Endothelial cell of umbilical vein (primary cell): ENCODE results near the gene SP6. TPM values are rescaled to one million over a fixed set of nuclear protein-coding genes. Genes with fewer than 3 reads are reported as not detected.

Experiments used
- BruUV-seq: library from RNA; stranded (reverse); fragments of 400-500 nt; replicated peaks from 2 replicates; lab custom pipeline; 2021; lab: Mats Ljungman, UMichigan
- CTCF ChIA-PET: fragments of 300-600, 350-600 bp; sonication (Branson Sonifier 250); formaldehyde crosslinking; loops from one replicate; lab custom pipeline; 2021; ENCODE audit warnings: antibody characterized with exemption, inconsistent platforms; lab: Charles Lee
- POLR2A ChIA-PET: fragments of 300-600, 350-600 bp; sonication (Branson Sonifier 250); formaldehyde crosslinking; loops from one replicate; lab custom pipeline; 2021; ENCODE audit warnings: antibody characterized with exemption, inconsistent platforms; lab: Charles Lee
- DNase-seq: peaks from one replicate; pipeline ENCODE4 v3.0.0-alpha.2; 2011; ENCODE audit warnings: low read depth, low spot score
- FAIRE-seq: peaks from 2 replicates; lab custom pipeline; 2011; peaks lifted over from hg19 to GRCh38; lab: Jason Lieb, UNC
- H2AFZ ChIP-seq: 2 replicates; pipeline ENCODE4 v1.6.0; 2012; ENCODE audit warnings: low read depth, low read length, control low read depth, inconsistent platforms
- H3K27ac ChIP-seq: 2 replicates; pipeline ENCODE4 v1.5.1; 2011; ENCODE audit warnings: low read depth, mild to moderate bottlenecking, control low read depth, low read length, moderate library complexity; ENCODE audit not compliant: insufficient read depth
- H3K27me3 ChIP-seq, 2 experiments: 2 replicates each; pipeline versions ENCODE4 v1.6.0 to v1.6.1; 2011; ENCODE audit warnings: low read length in 2 of 2, mixed read lengths in 1 of 2; ENCODE audit not compliant: control insufficient read depth in 2 of 2, insufficient read depth in 2 of 2
- H3K36me3 ChIP-seq, 2 experiments: 2 replicates in 1 of 2; 3 replicates in 1 of 2; pipeline ENCODE4 v1.5.1; 2011; ENCODE audit warnings: low read length in 2 of 2, mild to moderate bottlenecking in 1 of 2, moderate library complexity in 1 of 2; ENCODE audit not compliant: control insufficient read depth in 2 of 2, insufficient read depth in 2 of 2; ENCODE audit errors: extremely low read depth in 1 of 2
- H3K4me1 ChIP-seq: 3 replicates; pipeline ENCODE4 v1.5.1; 2011; ENCODE audit warnings: mild to moderate bottlenecking, low read length; ENCODE audit not compliant: control insufficient read depth, insufficient read depth; ENCODE audit errors: extremely low read depth
- H3K4me2 ChIP-seq: 2 replicates; pipeline ENCODE4 v1.6.1; 2011; ENCODE audit warnings: low read length, control low read depth, mixed read lengths; ENCODE audit not compliant: insufficient read depth
- H3K4me3 ChIP-seq, 3 experiments: fragments of 200-600 bp in 1 of 3; sonication (generic), shearing (Covaris generic) in 1 of 3; replicated peaks in 1 of 3; 2 replicates each; pipeline ENCODE4 v1.5.1; 2011 to 2016; ENCODE audit warnings: control low read depth in 3 of 3, low read length in 3 of 3, mild to moderate bottlenecking in 2 of 3, inconsistent platforms in 1 of 3, low read depth in 1 of 3, moderate library complexity in 1 of 3; ENCODE audit not compliant: insufficient read depth in 1 of 3
- H3K79me2 ChIP-seq: 2 replicates; pipeline ENCODE4 v1.6.0; 2012; ENCODE audit warnings: low read length, inconsistent platforms; ENCODE audit not compliant: control insufficient read depth, insufficient read depth
- H3K9ac ChIP-seq: replicated peaks from 2 replicates; pipeline ENCODE3; 2011; ENCODE audit warnings: low read length, control low read depth; ENCODE audit not compliant: insufficient read depth; ENCODE audit errors: extremely low read depth
- H3K9me1 ChIP-seq: replicated peaks from 3 replicates; pipeline ENCODE4 v1.6.0; 2011; ENCODE audit warnings: mild to moderate bottlenecking, low read length; ENCODE audit not compliant: control insufficient read depth, insufficient read depth; ENCODE audit errors: extremely low read depth
- H3K9me3 ChIP-seq: replicated peaks from 2 replicates; pipeline ENCODE4 v1.5.1; 2012; ENCODE audit warnings: low read length, inconsistent platforms; ENCODE audit not compliant: control insufficient read depth, insufficient read depth
- H4K20me1 ChIP-seq: replicated peaks from 2 replicates; pipeline ENCODE3; 2011; ENCODE audit warnings: mild to moderate bottlenecking, low read length; ENCODE audit not compliant: control insufficient read depth, insufficient read depth; ENCODE audit errors: extremely low read depth
- CTCF ChIP-seq, 2 donors: IDR thresholded peaks; 1 replicate in 1 of 2; 2 replicates in 1 of 2; pipeline ENCODE4 v1.5.1; 2011; ENCODE audit warnings: low read length in 2 of 2, mild to moderate bottlenecking in 2 of 2, moderate library complexity in 2 of 2, control low read depth in 1 of 2, inconsistent platforms in 1 of 2, low read depth in 1 of 2; ENCODE audit not compliant: insufficient read depth in 1 of 2; ENCODE audit errors: extremely low read depth in 1 of 2
- EZH2 ChIP-seq: IDR thresholded peaks from 2 replicates; pipeline ENCODE4 v1.6.1; 2012; ENCODE audit warnings: borderline replicate concordance, low read depth, mild to moderate bottlenecking, moderate library complexity, low read length, inconsistent platforms; ENCODE audit not compliant: severe bottlenecking
- GATA2 ChIP-seq: IDR thresholded peaks from 2 replicates; pipeline ENCODE4 v1.7.0; 2011; ENCODE audit warnings: low read depth, mild to moderate bottlenecking, moderate library complexity, mixed read lengths, low read length; ENCODE audit not compliant: insufficient read length, insufficient read depth
- JUN ChIP-seq: IDR thresholded peaks from 2 replicates; pipeline ENCODE4 v1.6.1; 2011; ENCODE audit warnings: borderline replicate concordance, low read depth; ENCODE audit not compliant: insufficient read length, insufficient read depth
- MAX ChIP-seq: IDR thresholded peaks from 2 replicates; pipeline ENCODE4 v1.6.1; 2011; ENCODE audit not compliant: insufficient read depth, insufficient read length
- POLR2AphosphoS5 ChIP-seq: IDR thresholded peaks from 2 replicates; pipeline ENCODE4 v1.6.1; 2012; ENCODE audit warnings: low read depth, mild to moderate bottlenecking, control low read depth, low read length, moderate library complexity; ENCODE audit not compliant: insufficient read depth
- dilution Hi-C: fragments of 300-500 bp; cut with MboI; formaldehyde crosslinking; loops from one replicate; pipeline ENCODE4 v1.15.0; 2019; ENCODE audit warnings: low sequenced_read_pairs; ENCODE audit not compliant: extremely low pct_ligation_motif_present
- intact Hi-C: fragments of 100-400 bp; cut with micrococcal nuclease; formaldehyde crosslinking; loops from one replicate; pipeline ENCODE4 v1.10.0; 2022
- polyA plus RNA-seq, 4 experiments: library from polyadenylated mRNA; depleted of rRNA in 3 of 4; stranded (reverse) in 3 of 4; unstranded in 1 of 4; fragments of >200 nt; gene quantifications; 2 replicates each; pipeline versions ENCODE4 v1.2.1 to v1.2.3, GENCODE V29; 2011 to 2012; ENCODE audit warnings: missing spikeins in 1 of 4
- total RNA-seq: library from RNA; stranded (reverse); gene quantifications from 2 replicates; pipeline ENCODE4 v1.2.3, GENCODE V29; 2021

The SP6 gene
- total and polyA plus RNA-seq, 2 donors (not counting 3 experiments of a cell fraction or from before 2014, with no cell fraction given): 0.11 to 1.3 TPM

GRCh38 chr17:47800686-47801085 is 50.3 kb downstream of the SP6 start:
- H3K27me3 ChIP-seq: peaks cover 0 to 2% of the 10 kb centered on the region in 2 experiments
- no peaks in the 10 kb centered on the region for H3K9me3 ChIP-seq
- H3K27ac ChIP-seq: no peak overlapping the region
- dilution Hi-C loops: no loop called here
- POLR2A ChIA-PET: no interaction called here
- H3K4me3 ChIP-seq: no peak overlapping the region
- DNase-seq (no peak), FAIRE-seq (no peak)
- CTCF ChIA-PET: interaction anchor here (0.7 to 1.3 kb wide), 4 partner anchors 9 to 103 kb away, joined by 3 to 5 read pairs (median 5); no protein-coding TSS in a partner anchor
- H3K9ac ChIP-seq: no peak overlapping the region
- intact Hi-C loops: loop anchor here (5.0 kb wide), 1 partner anchor 138 kb away; no protein-coding TSS in a partner anchor
- no peaks in the 10 kb centered on the region for H3K36me3 ChIP-seq
- H3K9me1 ChIP-seq: no peaks in the 10 kb centered on the region
- TF ChIP-seq GATA2 (no peak), POLR2AphosphoS5 (no peak), EZH2 (no peak), JUN (no peak), CTCF (IDR thresholded peaks at IDR 0.05; ENCODE audit: extremely low read depth in 1 of 2, insufficient read depth in 1 of 2, low read depth in 1 of 2, low read length in 2 of 2) (no peak), MAX (no peak)
- no peaks in the 10 kb centered on the region for H3K79me2 ChIP-seq
- no peak overlapping the region for H3K4me2 ChIP-seq
- no TSS peak for BruUV-seq
- no peak overlapping the region for H2AFZ ChIP-seq
- no peaks in the 10 kb centered on the region for H3K4me1 ChIP-seq
- H4K20me1 ChIP-seq: no peaks in the 10 kb centered on the region
